ENCODE results near the gene NRXN2.

The NRXN2 gene

GRCh38 chr11:64556721-64557250 is 166.2 kb downstream of the NRXN2 start:
- no peak for DNase-seq (ENCODE audit: low read depth in 2 of 3, low spot score in 2 of 3)

Data from activated CD8-positive, alpha-beta memory T cell treated with anti-CD3 and anti-CD28 coated beads for 48 hours (primary cell).